ENCODE measurements around the gene ASCC2.

- TF ChIP-seq CTCF (conservative IDR thresholded peaks at IDR 0.05 in 1 of 2, IDR thresholded peaks at IDR 0.05 in 1 of 2; ENCODE audit: low read depth in 1 of 2, low read length in 2 of 2) (no peak), EZH2 (IDR thresholded peaks at IDR 0.05; ENCODE audit: low read length, missing control alignments) (no peak)
These were observed 16.6 kb downstream of the ASCC2 start for GRCh38 chr22:29821291-29822016.
